NCI-H524 treated with DMSO at 0.1 percent for 48 hours (cell line): Measurements from ENCODE around the gene USP6NL.
"Not testable (repeated sequence)": the region's sequence is repeated elsewhere in the genome, so short reads cannot be mapped to it uniquely, and the experiment has no call there.

Experiments used
- DNase-seq: peaks from one replicate; lab custom pipeline; 2025; lab: John Stamatoyannopoulos, UW

Gene USP6NL

GRCh38 chr10:11611248-11612020 lies at the start of gene USP6NL:
TSS of gene USP6NL (minus strand) at chr10:11611650. CDS start at chr10:11597634, 14,016 bp downstream.
- no peak for DNase-seq

- no peak for DNase-seq
Measured at GRCh38 chr10:11658801-11659368, 47.4 kb upstream of the USP6NL start.

GRCh38 chr10:11655836-11656235 lies 44.4 kb upstream of the USP6NL start:
- DNase-seq: no peak

- no peak for DNase-seq
Measured at GRCh38 chr10:11654659-11655058, 43.2 kb upstream of the USP6NL start.

- DNase-seq: no peak
Measured at GRCh38 chr10:11653758-11654471, 42.5 kb upstream of the USP6NL start.

- no peak for DNase-seq
Measured at GRCh38 chr10:11647676-11648075, 36.2 kb upstream of the USP6NL start.

- no peak for DNase-seq
Measured at GRCh38 chr10:11646450-11646849, 35.0 kb upstream of the USP6NL start.

- no peak for DNase-seq
Measured at GRCh38 chr10:11643039-11643438, 31.6 kb upstream of the USP6NL start.

GRCh38 chr10:11642566-11642965 lies 31.1 kb upstream of the USP6NL start:
- no peak for DNase-seq

- DNase-seq: no peak
Measured at GRCh38 chr10:11639849-11640764, 28.7 kb upstream of the USP6NL start.

- DNase-seq: no peak
Measured at GRCh38 chr10:11639362-11639761, 27.9 kb upstream of the USP6NL start.

GRCh38 chr10:11638055-11638698 lies 26.7 kb upstream of the USP6NL start:
- no peak for DNase-seq

GRCh38 chr10:11636697-11637303 lies 25.4 kb upstream of the USP6NL start:
- no peak for DNase-seq

- no peak for DNase-seq
Measured at GRCh38 chr10:11631890-11632587, 20.6 kb upstream of the USP6NL start.

- DNase-seq: no peak
Measured at GRCh38 chr10:11631291-11631690, 19.8 kb upstream of the USP6NL start.

GRCh38 chr10:11629731-11630130 lies 18.3 kb upstream of the USP6NL start:
- DNase-seq: no peak

- DNase-seq: not testable (repeated sequence)
Measured at GRCh38 chr10:11627941-11628340, 16.5 kb upstream of the USP6NL start.

- DNase-seq: no peak
Measured at GRCh38 chr10:11626071-11626470, 14.6 kb upstream of the USP6NL start.

GRCh38 chr10:11625019-11625735 lies 13.7 kb upstream of the USP6NL start:
- DNase-seq: no peak

- DNase-seq: no peak
Measured at GRCh38 chr10:11617233-11617632, 5.8 kb upstream of the USP6NL start.
